ENCODE data around the gene SLC12A9.

- TF ChIP-seq POLR2A (IDR thresholded peaks at IDR 0.05) (no peak), CTCF (IDR thresholded peaks at IDR 0.05) (no peak)
Observed at GRCh38 chr7:100886936-100887515, 34.5 kb downstream of the SLC12A9 start.
